NCI-H2227 treated with DMSO at 0.1 percent for 48 hours (cell line): Measurements from ENCODE around the gene RPS2.
A peak's percentile ranks its signal among the peaks of the same experiment; 100 is the strongest.
"Not testable (repeated sequence)": the region's sequence is repeated elsewhere in the genome, so short reads cannot be mapped to it uniquely, and the experiment has no call there.

Experiments used
- DNase-seq: peaks from one replicate; lab custom pipeline; 2025; lab: John Stamatoyannopoulos, UW

The RPS2 gene

DNA sequence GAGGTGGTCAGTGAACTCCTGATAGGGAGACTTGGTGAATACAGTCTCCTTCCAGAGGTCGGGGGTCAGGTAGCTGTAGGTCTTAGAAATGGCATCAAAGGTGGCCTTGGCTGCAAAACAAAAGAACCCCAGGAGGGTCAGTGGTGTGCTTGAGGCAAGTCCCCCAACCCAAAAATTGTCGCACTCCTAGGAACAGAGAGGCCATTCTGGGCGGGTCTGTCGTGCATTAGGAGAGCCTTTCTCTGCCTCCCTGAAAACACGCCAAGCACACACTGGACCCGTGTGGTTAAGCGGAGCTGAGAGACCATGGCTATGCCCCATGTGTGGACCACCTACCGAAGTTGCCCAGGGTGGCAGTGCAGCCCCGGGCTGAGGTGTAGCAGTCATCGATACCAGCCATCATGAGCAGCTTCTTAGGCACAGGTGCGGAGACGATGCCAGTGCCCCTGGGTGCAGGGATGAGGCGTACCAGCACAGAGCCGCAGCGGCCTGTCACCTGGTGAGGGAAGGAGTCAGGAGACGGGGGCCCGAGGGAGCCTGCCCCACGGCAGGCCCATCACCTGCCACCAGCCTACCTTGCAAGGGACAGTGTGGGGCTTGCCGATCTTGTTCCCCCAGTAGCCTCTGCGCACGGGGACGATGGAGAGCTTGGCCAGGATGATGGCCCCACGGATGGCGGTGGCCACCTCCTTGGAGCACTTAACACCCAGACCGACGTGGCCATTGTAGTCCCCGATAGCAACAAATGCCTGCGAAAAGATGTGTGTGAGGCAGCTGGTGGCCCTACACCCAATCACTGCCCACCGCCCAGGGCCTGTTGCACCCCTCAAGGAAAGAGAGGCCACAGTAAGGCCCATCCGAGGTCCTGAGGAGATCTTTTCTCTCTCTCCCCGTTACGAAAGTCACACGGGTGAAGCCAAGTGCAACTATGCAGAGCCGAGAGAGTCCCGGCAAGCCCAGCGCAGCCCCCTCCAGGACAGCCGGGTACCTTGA is 2.2 kb downstream of the RPS2 start:
- DNase-seq: not testable (repeated sequence)

DNA sequence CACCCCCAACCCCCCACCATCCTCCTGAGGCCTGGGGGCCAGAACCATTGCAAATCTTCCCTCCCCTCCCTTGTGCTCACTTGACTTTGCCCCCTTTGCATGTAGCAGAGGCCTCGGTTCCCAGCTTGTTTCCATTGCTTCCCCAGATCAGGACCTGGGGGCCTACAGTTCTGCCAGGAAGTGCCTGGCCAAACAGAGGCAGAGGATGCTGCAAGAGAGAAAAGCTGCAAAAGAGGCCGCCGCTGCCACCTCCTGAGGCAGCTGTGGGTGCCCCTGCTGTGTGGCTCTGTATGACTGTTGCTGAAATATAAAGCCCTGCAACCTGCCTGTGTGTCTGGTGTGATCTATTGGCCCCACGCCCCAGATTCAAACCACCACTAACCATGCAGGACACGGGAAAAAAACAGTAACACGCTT is 3.0 kb downstream of the RPS2 start:
- no peak for DNase-seq

DNA sequence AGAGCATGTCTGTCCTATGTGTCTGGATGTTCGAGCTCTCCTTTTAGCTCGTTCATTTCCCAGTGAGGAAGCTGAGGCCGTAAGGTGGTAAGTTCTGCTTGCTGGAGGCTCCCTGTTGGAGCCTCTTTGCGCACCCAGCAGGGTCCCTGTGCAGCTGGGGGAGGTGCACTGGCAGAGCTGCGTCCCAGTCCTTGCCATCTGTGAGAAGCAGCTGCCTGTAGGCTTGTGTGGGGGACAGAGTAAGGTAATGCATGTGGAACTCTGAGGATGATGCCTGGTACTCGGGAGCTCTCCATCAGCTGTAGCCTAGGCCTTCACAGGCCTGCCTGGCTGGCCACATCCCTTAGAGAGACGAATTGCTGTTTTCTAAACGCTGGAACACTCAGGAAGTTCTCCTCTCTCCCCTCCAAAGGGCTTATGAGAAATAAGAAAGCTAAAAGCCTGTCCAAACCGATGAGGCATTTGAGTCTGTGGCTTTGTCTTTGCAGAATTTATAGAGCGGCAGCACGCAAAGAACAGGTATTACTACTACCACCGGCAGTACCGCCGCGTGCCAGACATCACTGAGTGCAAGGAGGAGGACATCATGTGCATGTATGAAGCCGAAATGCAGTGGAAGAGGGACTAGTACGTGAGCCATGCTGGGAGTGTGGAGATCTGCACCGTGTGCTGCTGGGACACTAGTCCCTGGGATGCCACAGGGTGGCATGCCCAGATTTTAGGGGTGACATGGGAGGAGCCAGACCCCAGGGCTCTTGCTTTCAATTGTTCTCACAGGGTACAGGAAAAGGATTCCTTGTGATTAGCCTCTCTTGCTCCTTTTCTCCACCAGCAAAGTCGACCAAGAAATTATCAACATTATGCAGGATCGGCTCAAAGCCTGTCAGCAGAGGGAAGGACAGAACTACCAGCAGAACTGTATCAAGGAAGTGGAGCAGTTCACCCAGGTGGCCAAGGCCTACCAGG is 3.7 kb downstream of the RPS2 start:
- DNase-seq: no peak

DNA sequence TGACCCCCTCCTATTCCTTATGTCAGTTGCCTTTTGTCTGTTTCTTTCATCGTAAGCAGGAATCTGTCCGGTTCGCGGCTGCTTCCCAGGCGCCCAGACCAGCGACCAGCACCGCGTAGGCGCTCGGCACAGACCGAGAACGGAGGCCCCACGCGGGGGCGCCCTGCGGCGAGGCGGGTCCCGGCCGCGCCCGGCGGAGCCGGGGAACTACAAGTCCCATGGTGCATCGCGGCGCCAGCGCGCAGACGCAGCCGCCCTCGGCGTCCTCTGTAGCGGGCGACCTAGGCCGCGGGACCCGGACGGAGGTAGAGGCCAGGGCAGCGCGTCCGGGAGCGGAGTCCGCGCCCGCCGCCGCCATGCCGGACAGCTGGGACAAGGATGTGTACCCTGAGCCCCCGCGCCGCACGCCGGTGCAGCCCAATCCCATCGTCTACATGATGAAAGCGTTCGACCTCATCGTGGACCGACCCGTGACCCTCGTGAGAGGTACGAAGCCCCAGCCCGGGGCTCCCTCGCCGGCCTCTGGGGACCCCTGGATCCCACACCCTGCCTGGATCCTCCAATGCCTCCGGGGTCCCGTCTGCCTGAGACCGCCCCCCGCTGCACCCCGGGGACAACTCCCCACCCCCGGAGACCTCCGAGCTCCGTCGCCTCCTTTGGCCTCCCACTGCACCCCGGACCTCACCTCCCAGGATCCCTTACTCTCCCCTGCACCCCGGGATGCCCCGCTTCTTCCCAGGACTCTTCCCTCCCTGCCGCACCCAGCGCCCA is 5.2 kb downstream of the RPS2 start, which contains the start of gene NDUFB10:
TSS of gene NDUFB10 (plus strand) at position 270 of the 771 bp plus-strand sequence. CDS start at position 357, 87 bp downstream.
- peak; percentile 65 for DNase-seq

GRCh38 chr16:1958715-1959268 is 5.8 kb downstream of the RPS2 start:
- DNase-seq: no peak

DNA sequence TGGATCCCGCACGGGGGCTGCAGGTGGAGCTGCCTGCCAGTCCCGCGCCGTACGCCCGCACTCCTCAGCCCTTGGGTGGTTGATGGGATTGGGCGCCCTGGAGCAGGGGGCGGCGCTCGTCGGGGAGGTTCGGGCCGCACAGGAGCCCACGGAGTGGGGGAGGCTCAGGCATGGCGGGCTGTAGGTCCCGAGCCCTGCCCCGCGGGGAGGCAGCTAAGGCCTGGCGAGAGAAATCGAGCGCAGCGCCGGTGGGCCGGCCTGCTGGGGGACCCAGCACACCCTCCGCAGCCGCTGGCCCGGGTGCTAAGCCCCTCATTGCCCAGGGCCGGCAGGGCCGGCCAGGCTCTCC is 6.5 kb downstream of the RPS2 start:
- DNase-seq: not testable (repeated sequence)

- DNase-seq: not testable (repeated sequence)
Measured at GRCh38 chr16:1957434-1958142, 7.0 kb downstream of the RPS2 start.

GRCh38 chr16:1953734-1954133 is 10.9 kb downstream of the RPS2 start:
- DNase-seq: no peak

GRCh38 chr16:1950559-1950958 is 14.1 kb downstream of the RPS2 start:
- DNase-seq: no peak

GRCh38 chr16:1950047-1950446 is 14.6 kb downstream of the RPS2 start:
- DNase-seq: no peak

DNA sequence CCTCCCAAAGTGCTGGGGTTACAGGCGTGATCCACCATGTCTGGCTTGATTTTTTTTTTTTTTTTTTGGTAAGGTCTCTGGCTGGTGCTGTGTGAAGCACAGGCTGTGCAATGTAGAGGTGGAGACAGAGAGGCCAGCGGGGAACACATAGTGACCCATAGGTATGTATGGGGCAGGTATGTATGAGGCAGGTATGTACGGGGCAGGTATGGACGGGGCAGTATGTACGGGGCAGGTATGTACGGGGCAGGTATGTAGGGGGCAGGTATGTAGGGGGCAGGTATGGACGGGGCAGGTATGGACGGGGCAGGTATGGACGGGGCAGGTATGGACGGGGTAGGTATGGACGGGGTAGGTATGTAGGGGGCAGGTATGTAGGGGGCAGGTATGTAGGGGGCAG is 15.1 kb downstream of the RPS2 start:
- no peak for DNase-seq

DNA sequence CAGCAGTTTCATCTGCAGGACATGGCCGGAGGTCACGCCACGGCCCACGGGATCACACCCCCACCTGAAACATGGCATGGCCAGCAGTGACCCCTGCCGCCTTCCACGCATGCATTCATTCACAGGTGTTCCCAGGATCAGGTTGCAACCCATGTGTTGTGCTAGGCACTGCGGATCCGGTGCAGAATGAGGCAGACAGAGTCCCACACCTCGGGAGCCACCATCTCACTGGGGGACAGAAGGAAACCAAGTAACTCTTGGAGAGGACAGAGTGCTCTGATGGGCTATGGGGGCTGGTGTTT is 17.3 kb downstream of the RPS2 start:
- DNase-seq: no peak

GRCh38 chr16:1946495-1947368 is 17.9 kb downstream of the RPS2 start:
- no peak for DNase-seq

DNA sequence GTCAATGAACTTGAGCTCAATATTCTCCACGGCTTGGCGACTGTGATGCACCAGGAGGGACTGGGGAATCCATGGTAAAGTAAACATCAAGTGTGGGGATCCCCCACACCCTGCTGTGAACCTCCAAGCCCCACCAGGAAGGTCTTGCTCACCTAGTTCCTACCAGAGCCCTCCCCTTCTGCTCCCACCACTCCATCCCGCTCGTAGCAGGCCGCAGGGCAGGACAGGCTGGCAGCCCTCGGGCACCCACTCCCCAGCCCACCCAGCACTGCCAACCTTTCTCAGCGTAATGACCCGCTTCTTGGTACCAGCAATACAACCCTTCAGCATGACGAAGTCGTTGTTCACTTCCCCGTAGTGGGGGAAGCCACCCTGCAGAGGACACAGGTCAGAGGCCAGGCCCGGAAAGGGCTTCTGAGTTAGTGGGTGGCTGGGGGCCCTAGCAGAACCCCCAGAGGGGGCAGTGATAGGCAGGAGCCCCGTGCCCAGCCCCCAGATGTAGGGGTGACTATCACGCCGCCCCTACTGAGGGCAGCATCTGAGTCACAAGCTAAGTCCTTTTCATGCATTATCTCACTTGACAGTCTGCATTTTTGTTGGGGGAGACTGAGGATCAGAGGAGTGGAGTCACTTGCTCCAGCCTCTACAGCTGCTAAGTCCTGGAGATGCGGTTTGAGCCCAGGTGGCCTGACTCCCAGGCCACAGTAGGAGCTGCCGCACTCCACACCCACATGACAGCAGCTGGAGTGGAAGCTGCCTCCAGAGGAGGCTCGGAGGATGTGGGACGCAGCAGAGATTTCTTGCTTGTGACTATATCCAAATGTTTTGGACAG is 18.9 kb downstream of the RPS2 start:
- DNase-seq: no peak

DNA sequence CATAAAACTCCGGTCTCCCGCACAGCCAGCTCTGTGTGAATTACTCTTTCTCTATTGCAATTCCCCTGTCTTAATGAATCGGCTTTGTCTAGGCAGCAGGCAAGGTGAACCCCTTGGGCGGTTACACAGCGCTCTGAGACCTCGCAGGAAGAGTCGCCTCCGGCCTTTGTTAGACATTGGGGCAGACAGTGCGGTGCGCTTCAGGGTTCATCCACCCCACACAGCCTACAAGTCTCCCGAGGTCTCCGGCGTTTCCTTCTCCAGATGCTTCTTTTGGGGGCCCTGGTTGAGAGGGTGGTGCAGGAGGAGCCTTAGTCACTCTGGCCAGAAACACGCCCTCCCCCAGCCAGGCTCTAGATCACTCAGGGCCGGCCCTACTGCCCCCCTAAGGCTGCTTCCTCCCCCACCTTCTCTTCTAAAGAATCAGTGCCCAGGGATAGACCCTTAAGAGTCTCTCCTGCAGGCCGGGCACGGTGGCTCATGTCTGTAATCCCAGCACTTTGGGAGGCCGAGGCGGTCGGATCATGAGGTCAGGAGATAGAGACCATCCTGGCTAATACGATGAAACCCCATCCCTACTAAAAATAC is 19.9 kb downstream of the RPS2 start:
- no peak for DNase-seq

DNA sequence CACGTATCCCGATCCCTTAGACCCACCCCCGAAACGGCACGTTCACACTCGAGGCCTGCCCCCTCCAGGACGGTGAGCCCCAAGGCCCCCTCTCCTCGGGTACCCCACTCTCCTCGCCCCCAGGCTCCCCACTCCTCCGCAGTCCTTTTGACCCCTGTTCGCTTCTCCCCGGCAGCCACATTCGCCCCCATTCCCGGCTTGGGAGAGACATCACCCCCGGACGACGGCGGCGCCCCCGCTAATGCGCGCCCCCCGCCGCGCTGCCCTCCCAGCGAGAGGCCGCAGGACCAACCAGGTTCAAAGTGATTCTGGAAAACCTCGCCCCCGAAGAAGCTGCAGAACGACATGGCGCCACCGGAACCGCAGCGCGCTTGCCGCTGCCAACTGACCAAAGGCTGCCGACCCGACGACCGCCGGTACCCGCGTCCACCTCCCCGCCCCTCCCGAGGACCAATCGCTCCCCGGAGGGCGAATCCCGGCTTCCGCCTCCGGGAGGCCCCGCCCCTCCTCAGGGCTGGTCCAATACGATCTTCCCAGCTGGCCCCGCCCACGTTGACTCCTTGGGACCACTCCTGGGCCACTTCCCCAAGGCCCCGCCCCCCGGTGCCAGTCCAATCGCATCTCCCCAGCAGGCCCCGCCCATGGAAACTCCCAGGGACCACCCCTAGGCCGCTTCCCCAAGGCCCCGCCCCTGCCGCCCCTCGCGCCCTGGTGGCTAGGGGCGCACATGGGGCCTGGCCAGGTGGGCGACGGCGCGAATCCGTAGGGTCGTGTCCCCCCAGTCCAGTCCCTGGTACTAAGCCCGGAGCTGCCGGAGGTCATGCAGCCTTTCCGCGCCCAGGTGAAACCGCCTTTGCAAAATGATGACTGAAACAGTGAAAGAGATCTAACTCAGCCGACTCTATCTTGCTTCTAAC is 21.6 kb downstream of the RPS2 start, which contains the start of gene MSRB1:
TSS of gene MSRB1 (minus strand) at position 390 of the 917 bp plus-strand sequence. CDS start at position 347, 43 bp downstream.
- peak; percentile 99 for DNase-seq

- no peak for DNase-seq
Measured at GRCh38 chr16:1942047-1942809, 22.4 kb downstream of the RPS2 start.
